GM23338 (cell line): ENCODE results near the gene SEL1L2. TPM values are rescaled to one million over a fixed set of nuclear protein-coding genes. Genes with fewer than 3 reads are reported as not detected.

ENCODE experiments used
- ATAC-seq: fragments of 200-7000 bp; cut with Tn5 transposase; 3 replicates; pipeline ENCODE4 v1.9.1; 2020
- DNase-seq: peaks from one replicate; pipeline ENCODE4 v3.0.0-alpha.2; 2015; ENCODE audit warnings: low spot score
- H2AFZ ChIP-seq: fragments of 200-600 bp; sonication (generic); 2 replicates; pipeline ENCODE4 v1.8.0; 2016; ENCODE audit warnings: antibody characterized with exemption, mild to moderate bottlenecking, moderate library complexity
- H3F3A ChIP-seq: fragments of 200-600 bp; sonication (generic); replicated peaks from 2 replicates; pipeline ENCODE4 v1.8.0; 2017; ENCODE audit warnings: antibody characterized with exemption, mixed run types, low read depth
- H3K27ac ChIP-seq: fragments of 200-600 bp; sonication (generic); 2 replicates; pipeline ENCODE4 v1.6.1; 2016; ENCODE audit warnings: low read depth
- H3K27me3 ChIP-seq: fragments of 200-600 bp; sonication (generic); 2 replicates; pipeline ENCODE4 v1.8.0; 2016; ENCODE audit warnings: mild to moderate bottlenecking, mixed run types, moderate library complexity; ENCODE audit not compliant: insufficient read depth
- H3K36me3 ChIP-seq: fragments of 200-600 bp; sonication (generic); 2 replicates; pipeline ENCODE4 v1.8.0; 2016; ENCODE audit warnings: mild to moderate bottlenecking; ENCODE audit not compliant: insufficient read depth
- H3K4me1 ChIP-seq: fragments of 200-600 bp; sonication (generic); 2 replicates; pipeline ENCODE4 v1.8.0; 2016; ENCODE audit warnings: mild to moderate bottlenecking, moderate library complexity; ENCODE audit not compliant: insufficient read depth
- H3K4me2 ChIP-seq: fragments of 200-600 bp; sonication (generic); 2 replicates; pipeline ENCODE4 v1.7.1; 2017; ENCODE audit warnings: mixed run types
- H3K4me3 ChIP-seq: fragments of 200-600 bp; sonication (generic); 2 replicates; pipeline ENCODE4 v1.6.1; 2016; ENCODE audit warnings: mixed run types
- H3K79me2 ChIP-seq: fragments of 200-600 bp; sonication (generic); replicated peaks from 2 replicates; pipeline ENCODE4 v1.8.0; 2017; ENCODE audit warnings: mild to moderate bottlenecking; ENCODE audit not compliant: insufficient read depth
- H3K9me2 ChIP-seq: fragments of 200-600 bp; sonication (generic); 2 replicates; pipeline ENCODE4 v1.8.0; 2017; ENCODE audit not compliant: insufficient read depth
- H4K20me1 ChIP-seq: fragments of 200-600 bp; sonication (generic); replicated peaks from 2 replicates; pipeline ENCODE4 v1.8.0; 2017; ENCODE audit warnings: mild to moderate bottlenecking; ENCODE audit not compliant: insufficient read depth
- H3K27ac Mint-ChIP-seq: 2 replicates; pipeline ENCODE4 v1.8.0; 2020; ENCODE audit warnings: inconsistent platforms, mild to moderate bottlenecking, moderate library complexity, mixed read lengths
- H3K27me3 Mint-ChIP-seq: 3 replicates; pipeline ENCODE4 v1.8.0; 2022; ENCODE audit warnings: low read depth, mild to moderate bottlenecking, moderate library complexity, mixed read lengths, inconsistent platforms; ENCODE audit not compliant: insufficient read depth, poor library complexity
- H3K36me3 Mint-ChIP-seq: 3 replicates; pipeline ENCODE4 v1.8.0; 2021; ENCODE audit warnings: low read depth, mild to moderate bottlenecking, inconsistent platforms, moderate library complexity, mixed read lengths
- H3K4me1 Mint-ChIP-seq: 3 replicates; pipeline ENCODE4 v1.8.0; 2020; ENCODE audit warnings: mild to moderate bottlenecking, inconsistent platforms, mixed read lengths
- H3K4me3 Mint-ChIP-seq: 3 replicates; pipeline ENCODE4 v1.8.0; 2021; ENCODE audit warnings: moderate library complexity, mild to moderate bottlenecking, inconsistent platforms, mixed read lengths
- H3K9me3 Mint-ChIP-seq: 3 replicates; pipeline ENCODE4 v1.8.0; 2020; ENCODE audit warnings: moderate library complexity, mild to moderate bottlenecking, inconsistent platforms, mixed read lengths
- CREB1 ChIP-seq: fragments of 250-450 bp; sonication (Bioruptor Pico); IDR thresholded peaks from 2 replicates; pipeline ENCODE4 v1.5.0; 2020; ENCODE audit warnings: low read depth, mild to moderate bottlenecking, moderate library complexity
- EZH2phosphoT487 ChIP-seq: fragments of 200-600 bp; sonication (generic); IDR thresholded peaks from one replicate; pipeline ENCODE4 v1.8.1; 2018; ENCODE audit warnings: antibody characterized with exemption; ENCODE audit not compliant: unreplicated experiment
- JUNB ChIP-seq: IDR thresholded peaks from one replicate; pipeline ENCODE4 v1.6.1; 2016; ENCODE audit warnings: antibody characterized with exemption; ENCODE audit not compliant: unreplicated experiment
- POLR2AphosphoS5 ChIP-seq: IDR thresholded peaks from 2 replicates; pipeline ENCODE4 v1.6.1; 2016; ENCODE audit warnings: antibody characterized with exemption, low read depth
- STAT1 ChIP-seq: IDR thresholded peaks from one replicate; pipeline ENCODE4 v1.6.1; 2016; ENCODE audit warnings: antibody characterized with exemption; ENCODE audit not compliant: unreplicated experiment
- ZNF114 ChIP-seq: fragments of 250-450 bp; sonication (Bioruptor Pico); IDR thresholded peaks from 2 replicates; pipeline ENCODE4 v1.5.0; 2020; ENCODE audit warnings: mild to moderate bottlenecking, moderate library complexity
- ZNF331 ChIP-seq: fragments of 250-450 bp; sonication (Bioruptor Pico); IDR thresholded peaks from 2 replicates; pipeline ENCODE4 v1.5.0; 2020; ENCODE audit warnings: low read depth, mild to moderate bottlenecking, moderate library complexity
- ZNF462 ChIP-seq: fragments of 250-450 bp; sonication (Bioruptor Pico); IDR thresholded peaks from 2 replicates; pipeline ENCODE4 v1.5.0; 2020; ENCODE audit warnings: mild to moderate bottlenecking, moderate library complexity
- polyA plus RNA-seq: library from polyadenylated mRNA; unstranded; fragments of >200 nt; fragmentation: Nextera tagmentation; extraction: Ambion mirVana; gene quantifications from 2 replicates; pipeline ENCODE4 v1.2.1, GENCODE V29; 2016
- total RNA-seq: library from RNA; depleted of rRNA; stranded (reverse); fragments of >200 nt; shearing (Covaris generic); gene quantifications from 2 replicates; pipeline ENCODE4 v1.2.3, GENCODE V29; 2014
- TF ChIP-seq, protein P1 (sequence below): IDR thresholded peaks from 2 replicates; pipeline ENCODE4 v1.6.1; 2016; ENCODE audit warnings: antibody characterized with exemption

The SEL1L2 gene
- total and polyA plus RNA-seq, 2 experiments from 2014 or later = not detected

GRCh38 chr20:14036567-14036966, 46.2 kb upstream of the SEL1L2 start:
- Mint-ChIP-seq H3K27ac (no peak overlapping the region; the same call in 1 of the 2 replicates), H3K36me3 (no peaks in the 10 kb centered on the region), H3K9me3 (no peaks in the 10 kb centered on the region), H3K27me3 (peaks cover 2% of the 10 kb centered on the region), H3K4me1 (peaks cover 5% of the 10 kb centered on the region; the same call in 1 of the 3 replicates), H3K4me3 (no peak overlapping the region)
- Histone ChIP-seq H3K36me3 (no peaks in the 10 kb centered on the region), H3K9me2 (no peaks in the 10 kb centered on the region), H3K4me1 (no peaks in the 10 kb centered on the region), H4K20me1 (no peaks in the 10 kb centered on the region), H3K27me3 (no peaks in the 10 kb centered on the region), H3K4me2 (no peak overlapping the region), H3K27ac (no peak overlapping the region), H2AFZ (no peak overlapping the region), H3K79me2 (no peaks in the 10 kb centered on the region), H3F3A (no peaks in the 10 kb centered on the region), H3K4me3 (no peak overlapping the region)
- ATAC-seq (no peak), DNase-seq (no peak)
- TF ChIP-seq POLR2AphosphoS5 (no peak), ZNF331 (CRISPR knock-in tag) (no peak), JUNB (no peak)

DNA sequence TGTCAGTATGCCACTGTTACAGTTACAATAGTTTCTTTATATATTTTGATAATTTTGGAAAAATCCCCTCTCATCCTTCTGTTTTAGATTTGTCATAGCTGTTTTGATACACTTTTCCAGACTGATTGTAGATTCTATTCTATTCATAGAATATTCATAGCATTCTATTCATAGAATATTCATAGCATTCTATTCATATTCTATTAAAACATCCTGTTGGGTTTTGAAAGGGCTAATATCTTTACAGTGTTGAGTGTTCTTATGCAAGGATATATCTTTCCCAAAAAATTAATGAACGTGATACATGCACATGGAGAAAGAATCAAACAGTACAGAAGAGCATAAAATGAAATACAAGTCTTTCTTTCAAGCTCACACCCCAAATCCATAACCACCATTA, 42.9 kb upstream of the SEL1L2 start:
- H3K9me2 ChIP-seq = no peaks in the 10 kb centered on the region
- no peak overlapping the region for H3K4me3 ChIP-seq
- H3K27me3 Mint-ChIP-seq = peaks cover 2% of the 10 kb centered on the region
- no peaks in the 10 kb centered on the region for H3K9me3 Mint-ChIP-seq
- DNase-seq (no peak), ATAC-seq (no peak)
- H4K20me1 ChIP-seq = no peaks in the 10 kb centered on the region
- H3K4me1 ChIP-seq = no peaks in the 10 kb centered on the region
- no peaks in the 10 kb centered on the region for H3K79me2 ChIP-seq
- H3F3A ChIP-seq = no peaks in the 10 kb centered on the region
- H3K36me3 Mint-ChIP-seq = 0 out of 3 replicates have a peak, but pooled peaks cover 3% of the 10 kb centered on the region
- peaks cover 5% of the 10 kb centered on the region; the same call in 1 of the 3 replicates for H3K4me1 Mint-ChIP-seq
- H3K4me2 ChIP-seq = no peak overlapping the region
- H3K36me3 ChIP-seq = no peaks in the 10 kb centered on the region
- no peak for TF ChIP-seq ZNF114 (CRISPR knock-in tag)
- no peaks in the 10 kb centered on the region for H3K27me3 ChIP-seq
- H3K27ac Mint-ChIP-seq = no peak overlapping the region
- no peak overlapping the region for H2AFZ ChIP-seq
- H3K27ac ChIP-seq = no peak overlapping the region
- H3K4me3 Mint-ChIP-seq = no peak overlapping the region

DNA sequence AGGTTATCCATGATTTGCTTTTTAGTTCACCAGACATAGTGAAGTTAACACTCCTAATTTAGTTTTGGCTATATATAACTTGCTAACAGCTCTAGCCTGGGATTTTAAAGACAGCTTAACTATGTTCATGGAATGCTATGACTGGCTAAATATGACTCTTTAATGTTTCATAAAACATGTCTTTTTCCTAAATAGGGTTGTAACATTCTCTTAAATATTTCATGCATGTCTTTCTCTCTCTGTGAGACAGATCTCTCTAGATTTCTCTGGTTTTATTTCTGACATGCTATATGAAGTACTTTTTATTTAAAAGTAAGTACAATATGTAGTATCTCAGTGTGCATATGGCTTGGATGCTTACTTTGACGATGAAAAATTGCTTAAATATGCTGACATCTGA, 40.6 kb upstream of the SEL1L2 start:
- H3K27me3 Mint-ChIP-seq = peaks cover 3% of the 10 kb centered on the region
- no peak overlapping the region for H3K4me3 Mint-ChIP-seq
- ATAC-seq (no peak), DNase-seq (no peak)
- H3K4me3 ChIP-seq = no peak overlapping the region
- H3K27me3 ChIP-seq = no peaks in the 10 kb centered on the region
- H3K27ac ChIP-seq = no peak overlapping the region
- 0 out of 3 replicates have a peak, but pooled peaks cover 3% of the 10 kb centered on the region for H3K36me3 Mint-ChIP-seq
- no peaks in the 10 kb centered on the region for H4K20me1 ChIP-seq
- no peaks in the 10 kb centered on the region for H3K36me3 ChIP-seq
- H3K27ac Mint-ChIP-seq = no peak overlapping the region
- peaks cover 5% of the 10 kb centered on the region; the same call in 1 of the 3 replicates for H3K4me1 Mint-ChIP-seq
- H3K9me2 ChIP-seq = no peaks in the 10 kb centered on the region
- H3K4me2 ChIP-seq = no peak overlapping the region
- H3K79me2 ChIP-seq = no peaks in the 10 kb centered on the region
- no peaks in the 10 kb centered on the region for H3K9me3 Mint-ChIP-seq
- H3F3A ChIP-seq = no peaks in the 10 kb centered on the region
- H2AFZ ChIP-seq = no peak overlapping the region
- no peaks in the 10 kb centered on the region for H3K4me1 ChIP-seq
- no peak for TF ChIP-seq ZNF462 (CRISPR knock-in tag)
- no peak for TF ChIP-seq ZNF114 (CRISPR knock-in tag)
- TF ChIP-seq, protein P1, sequence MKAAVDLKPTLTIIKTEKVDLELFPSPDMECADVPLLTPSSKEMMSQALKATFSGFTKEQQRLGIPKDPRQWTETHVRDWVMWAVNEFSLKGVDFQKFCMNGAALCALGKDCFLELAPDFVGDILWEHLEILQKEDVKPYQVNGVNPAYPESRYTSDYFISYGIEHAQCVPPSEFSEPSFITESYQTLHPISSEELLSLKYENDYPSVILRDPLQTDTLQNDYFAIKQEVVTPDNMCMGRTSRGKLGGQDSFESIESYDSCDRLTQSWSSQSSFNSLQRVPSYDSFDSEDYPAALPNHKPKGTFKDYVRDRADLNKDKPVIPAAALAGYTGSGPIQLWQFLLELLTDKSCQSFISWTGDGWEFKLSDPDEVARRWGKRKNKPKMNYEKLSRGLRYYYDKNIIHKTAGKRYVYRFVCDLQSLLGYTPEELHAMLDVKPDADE = no peak
- TF ChIP-seq CREB1 (CRISPR knock-in tag) = no peak
- TF ChIP-seq EZH2phosphoT487 = no peak
- TF ChIP-seq STAT1 = no peak
